ENCODE results near the gene PKN3.
"Not testable (repeated sequence)": the region's sequence is repeated elsewhere in the genome, so short reads cannot be mapped to it uniquely, and the experiment has no call there.

PKN3 gene
- 3.8 to 5.7 reads per million in 2 experiments for total RNA-seq

GRCh38 chr9:128702445-128702948 lies at the start of gene PKN3:
PKN3 (plus strand) TSS chr9:128702503; CDS start chr9:128702916, 413 bp downstream.
- DNase-seq (ENCODE audit: low read depth), result peak; percentile 77

GRCh38 chr9:128653908-128654307 lies 48.4 kb upstream of the PKN3 start:
- no peak for DNase-seq (ENCODE audit: low read depth)

GRCh38 chr9:128654481-128654880 lies 47.8 kb upstream of the PKN3 start:
- no peak for DNase-seq (ENCODE audit: low read depth)

- peak; percentile 95 for DNase-seq (ENCODE audit: low read depth)
Measured at GRCh38 chr9:128656416-128657343, 45.6 kb upstream of the PKN3 start, which contains the start of gene DYNC2I2. DYNC2I2 (minus strand) TSS chr9:128656847; CDS start chr9:128656726, 121 bp downstream.

- DNase-seq (ENCODE audit: low read depth), result no peak
Measured at GRCh38 chr9:128657344-128657704, 45.0 kb upstream of the PKN3 start.

- no peak for DNase-seq (ENCODE audit: low read depth)
Measured at GRCh38 chr9:128657796-128658195, 44.5 kb upstream of the PKN3 start.

GRCh38 chr9:128666481-128666941 lies 35.8 kb upstream of the PKN3 start:
- DNase-seq (ENCODE audit: low read depth), result not testable (repeated sequence)

GRCh38 chr9:128669786-128670185 lies 32.5 kb upstream of the PKN3 start:
- DNase-seq (ENCODE audit: low read depth), result no peak

GRCh38 chr9:128675382-128675781 lies 26.9 kb upstream of the PKN3 start:
- DNase-seq (ENCODE audit: low read depth), result no peak

- DNase-seq (ENCODE audit: low read depth), result no peak
Measured at GRCh38 chr9:128677794-128678193, 24.5 kb upstream of the PKN3 start.

GRCh38 chr9:128683340-128684064 lies 18.8 kb upstream of the PKN3 start:
- DNase-seq (ENCODE audit: low read depth), result no peak

GRCh38 chr9:128684065-128684324 lies 18.3 kb upstream of the PKN3 start:
- DNase-seq (ENCODE audit: low read depth), result no peak

- DNase-seq (ENCODE audit: low read depth), result peak; percentile 58
Measured at GRCh38 chr9:128684325-128685199, 17.7 kb upstream of the PKN3 start.

- DNase-seq (ENCODE audit: low read depth), result no peak
Measured at GRCh38 chr9:128685636-128686489, 16.4 kb upstream of the PKN3 start.

- no peak for DNase-seq (ENCODE audit: low read depth)
Measured at GRCh38 chr9:128687453-128687852, 14.8 kb upstream of the PKN3 start.

- DNase-seq (ENCODE audit: low read depth), result peak; percentile 85
Measured at GRCh38 chr9:128688501-128689292, 13.6 kb upstream of the PKN3 start, which contains the start of gene SET. SET (plus strand) TSS chr9:128689222; CDS start chr9:128689583, 361 bp downstream.

- peak; percentile 47 for DNase-seq (ENCODE audit: low read depth)
Measured at GRCh38 chr9:128689293-128689774, 13.0 kb upstream of the PKN3 start.

- DNase-seq (ENCODE audit: low read depth), result peak; percentile 50
Measured at GRCh38 chr9:128689820-128690683, 12.3 kb upstream of the PKN3 start.

GRCh38 chr9:128690684-128691034 lies 11.6 kb upstream of the PKN3 start:
- DNase-seq (ENCODE audit: low read depth), result no peak

Data from T follicular helper cell (primary cell).